Memory B cell (primary cell): ENCODE measurements around the gene NSUN3.

Experiments used
- ATAC-seq: fragments of 150-1000 bp; cut with Tn5 transposase; 2 replicates; pipeline ENCODE4 v1.10.0; 2021; ENCODE audit warnings: low read depth, mild to moderate bottlenecking, moderate library complexity
- DNase-seq, 2 donors: peaks; one replicate each; pipeline ENCODE4 v3.0.0; 2022; ENCODE audit warnings: low spot score in 2 of 2
- H3K27ac Mint-ChIP-seq: one replicate; pipeline ENCODE4 v1.8.0; 2022; ENCODE audit warnings: mild to moderate bottlenecking, moderate library complexity, mixed read lengths
- H3K27me3 Mint-ChIP-seq: one replicate; pipeline ENCODE4 v1.8.0; 2022; ENCODE audit warnings: mixed read lengths
- H3K36me3 Mint-ChIP-seq: one replicate; pipeline ENCODE4 v1.8.0; 2022; ENCODE audit warnings: mild to moderate bottlenecking, mixed read lengths
- H3K4me1 Mint-ChIP-seq: one replicate; pipeline ENCODE4 v1.8.0; 2022; ENCODE audit warnings: mixed read lengths
- H3K4me3 Mint-ChIP-seq: one replicate; pipeline ENCODE4 v1.8.0; 2022; ENCODE audit warnings: mild to moderate bottlenecking, moderate library complexity, mixed read lengths
- H3K9me3 Mint-ChIP-seq: one replicate; pipeline ENCODE4 v1.8.0; 2022; ENCODE audit warnings: mixed read lengths

NSUN3 gene

DNA sequence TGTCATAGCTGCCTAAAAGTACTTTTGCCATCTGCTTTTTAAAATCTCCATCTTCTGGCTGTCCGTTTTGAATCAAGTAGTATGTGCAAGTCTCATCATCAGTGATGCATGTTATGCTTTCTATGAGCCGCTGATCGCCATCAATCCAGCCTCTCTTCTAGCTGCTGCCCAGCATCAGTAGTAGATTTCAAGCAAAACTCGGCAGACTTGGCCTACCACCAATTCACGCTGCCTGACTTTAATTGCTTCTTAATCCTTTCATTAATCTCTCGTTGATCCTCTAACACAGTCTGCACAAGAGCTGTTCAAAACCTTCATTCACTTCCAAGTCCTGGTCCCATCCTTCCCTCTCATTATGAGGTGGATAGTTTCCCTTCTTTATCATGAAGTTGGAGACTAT, 104.9 kb downstream of the NSUN3 start:
- H3K27ac Mint-ChIP-seq, result no peak overlapping the region
- no peaks in the 10 kb centered on the region for H3K27me3 Mint-ChIP-seq
- no peaks in the 10 kb centered on the region for H3K36me3 Mint-ChIP-seq
- no peak for ATAC-seq
- DNase-seq, result no peak
- H3K4me3 Mint-ChIP-seq, result no peak overlapping the region
- no peaks in the 10 kb centered on the region for H3K4me1 Mint-ChIP-seq
- peaks cover 3% of the 10 kb centered on the region for H3K9me3 Mint-ChIP-seq

DNA sequence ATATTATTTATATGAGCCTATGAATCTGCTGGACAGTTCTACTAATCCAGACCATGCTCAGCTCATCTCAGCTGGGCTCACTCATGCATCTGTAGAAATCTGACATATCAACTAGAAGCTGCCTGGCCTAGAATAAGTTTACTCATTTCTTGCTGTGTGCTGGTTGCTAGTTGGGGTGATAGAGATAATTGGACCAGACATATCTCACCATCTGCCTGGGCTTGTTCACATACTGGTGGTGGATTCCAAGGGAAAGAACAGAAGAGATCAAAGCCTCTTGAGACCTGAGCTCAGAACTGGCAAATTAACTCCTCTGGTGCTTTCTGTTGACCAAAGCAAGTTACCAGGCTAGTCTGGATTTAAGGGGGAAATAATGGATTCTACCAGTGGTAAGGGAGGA, 109.1 kb downstream of the NSUN3 start:
- peaks cover 2% of the 10 kb centered on the region for H3K27me3 Mint-ChIP-seq
- no peak for DNase-seq

GRCh38 chr3:94172695-94173310, 109.9 kb downstream of the NSUN3 start:
- ATAC-seq (no peak), DNase-seq (no peak)
- Mint-ChIP-seq H3K4me1 (peaks cover 2% of the 10 kb centered on the region), H3K9me3 (no peaks in the 10 kb centered on the region), H3K4me3 (no peak overlapping the region), H3K27me3 (peaks cover 2% of the 10 kb centered on the region), H3K36me3 (no peaks in the 10 kb centered on the region), H3K27ac (no peak overlapping the region)

More for the DNA sequence above, 109.1 kb downstream of the NSUN3 start:
- no peaks in the 10 kb centered on the region for H3K36me3 Mint-ChIP-seq
- no peak for ATAC-seq
- H3K27ac Mint-ChIP-seq, result no peak overlapping the region
- H3K4me1 Mint-ChIP-seq, result no peaks in the 10 kb centered on the region
- no peaks in the 10 kb centered on the region for H3K9me3 Mint-ChIP-seq
- H3K4me3 Mint-ChIP-seq, result no peak overlapping the region

GRCh38 chr3:94173673-94174434, 111.0 kb downstream of the NSUN3 start:
- Mint-ChIP-seq H3K4me1 (peaks cover 2% of the 10 kb centered on the region), H3K4me3 (no peak overlapping the region), H3K9me3 (no peaks in the 10 kb centered on the region), H3K36me3 (no peaks in the 10 kb centered on the region), H3K27ac (no peak overlapping the region), H3K27me3 (peaks cover 2% of the 10 kb centered on the region)
- ATAC-seq (no peak), DNase-seq (no peak)

DNA sequence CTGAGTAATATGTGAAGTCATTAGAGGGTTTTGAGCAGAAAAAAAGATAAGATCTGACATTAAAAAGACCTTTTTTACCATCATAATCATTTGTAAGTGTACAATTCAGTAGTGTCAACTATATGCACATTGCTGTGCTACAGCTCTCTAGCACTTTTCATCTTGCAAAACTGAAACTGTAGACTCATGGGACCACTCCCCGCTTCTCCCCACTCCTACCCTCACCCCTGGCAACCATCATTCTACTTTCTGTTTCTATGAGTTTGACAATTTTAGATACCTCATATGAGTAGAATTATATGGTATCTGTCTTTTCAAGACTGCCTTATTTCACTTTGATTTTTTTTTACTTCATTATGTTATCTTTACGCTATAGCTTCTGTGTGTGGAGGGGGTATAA, 112.8 kb downstream of the NSUN3 start:
- DNase-seq (no peak), ATAC-seq (no peak)
- Mint-ChIP-seq H3K27ac (no peak overlapping the region), H3K4me1 (peaks cover 2% of the 10 kb centered on the region), H3K36me3 (no peaks in the 10 kb centered on the region), H3K27me3 (peaks cover 2% of the 10 kb centered on the region), H3K4me3 (no peak overlapping the region), H3K9me3 (no peaks in the 10 kb centered on the region)

DNA sequence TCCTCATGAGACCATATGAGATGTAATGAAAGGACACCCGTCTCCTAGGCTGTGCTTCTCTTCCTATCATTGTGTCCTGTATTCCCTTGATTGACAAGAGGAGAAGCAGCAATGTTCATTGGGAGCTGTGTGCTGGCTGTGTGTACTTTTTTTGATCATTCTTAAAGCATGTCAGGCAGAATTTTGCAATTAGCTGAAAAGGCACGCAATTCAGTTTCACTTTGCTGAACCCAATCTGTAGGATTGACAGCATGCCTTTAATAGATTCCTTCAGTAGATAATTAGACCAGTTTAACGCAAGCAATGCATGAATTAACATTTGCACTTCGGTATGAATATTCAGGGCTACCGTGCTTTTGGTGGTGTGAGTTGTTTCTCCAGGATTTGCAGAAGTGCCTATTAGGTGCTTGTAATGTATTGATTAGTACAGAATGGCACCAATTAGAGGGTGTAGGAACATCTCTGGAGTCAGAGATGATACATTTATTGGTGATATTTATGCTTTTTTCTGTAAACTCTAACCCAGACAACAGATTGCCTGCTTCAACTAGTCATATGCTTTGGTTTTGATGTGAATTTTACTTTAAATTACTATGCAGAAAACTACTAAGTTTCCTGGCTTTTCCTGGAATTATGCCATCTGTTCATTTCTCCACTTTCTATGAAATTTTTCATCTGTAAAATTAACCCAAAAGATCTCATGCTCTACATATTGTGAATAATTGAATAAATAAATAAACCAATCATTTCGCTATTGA, 114.3 kb downstream of the NSUN3 start:
- no peak overlapping the region for H3K27ac Mint-ChIP-seq
- DNase-seq (no peak), ATAC-seq (no peak)
- no peaks in the 10 kb centered on the region for H3K36me3 Mint-ChIP-seq
- peaks cover 3% of the 10 kb centered on the region for H3K27me3 Mint-ChIP-seq
- no peaks in the 10 kb centered on the region for H3K9me3 Mint-ChIP-seq
- no peak overlapping the region for H3K4me3 Mint-ChIP-seq
- H3K4me1 Mint-ChIP-seq, result peaks cover 2% of the 10 kb centered on the region
